NCI-H460 (cell line): ENCODE data around the gene PTPRM. TPM values are rescaled to one million over a fixed set of nuclear protein-coding genes. Genes with fewer than 3 reads are reported as not detected.

Experiments used
- DNase-seq: peaks from one replicate; pipeline ENCODE4 v3.0.0-alpha.2; 2016; ENCODE audit warnings: low read depth; ENCODE audit errors: extremely low read depth
- total RNA-seq: library from RNA; depleted of rRNA; stranded (reverse); fragments of >200 nt; shearing (Covaris generic); gene quantifications from 2 replicates; pipeline ENCODE4 v1.2.3, GENCODE V29; 2014

PTPRM gene
- total RNA-seq, 1 experiment from 2014 or later = 129 TPM

- no peak for DNase-seq
Observed at GRCh38 chr18:7663366-7664312, 96.5 kb downstream of the PTPRM start.

DNA sequence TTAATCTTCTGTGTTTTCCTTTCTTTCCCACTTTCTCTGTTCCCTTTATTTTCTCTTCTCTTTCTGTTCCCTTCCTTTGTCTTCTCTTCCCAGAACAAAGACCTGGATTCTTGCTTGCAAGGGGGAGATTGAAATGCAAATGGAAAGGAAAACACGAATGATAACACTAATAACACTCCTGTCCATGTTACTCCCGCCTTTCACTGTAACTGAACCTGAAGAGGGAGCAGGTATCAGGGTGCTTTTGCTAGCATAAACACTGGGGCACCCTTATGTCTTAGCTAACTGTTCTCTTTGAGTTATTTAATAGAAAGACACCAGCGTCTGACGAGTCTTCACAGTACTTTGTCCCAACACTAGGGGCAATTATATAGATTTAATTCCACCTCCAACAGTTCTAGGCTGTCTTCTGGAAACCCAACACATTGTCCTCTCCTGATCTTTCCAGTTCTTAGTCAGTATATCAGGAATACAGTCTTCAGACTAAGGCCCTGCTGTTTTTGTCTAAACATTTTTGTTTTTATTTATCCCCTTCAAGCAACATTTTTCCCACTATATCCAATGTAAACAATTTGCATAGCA is 99.2 kb downstream of the PTPRM start:
- no peak for DNase-seq

DNA sequence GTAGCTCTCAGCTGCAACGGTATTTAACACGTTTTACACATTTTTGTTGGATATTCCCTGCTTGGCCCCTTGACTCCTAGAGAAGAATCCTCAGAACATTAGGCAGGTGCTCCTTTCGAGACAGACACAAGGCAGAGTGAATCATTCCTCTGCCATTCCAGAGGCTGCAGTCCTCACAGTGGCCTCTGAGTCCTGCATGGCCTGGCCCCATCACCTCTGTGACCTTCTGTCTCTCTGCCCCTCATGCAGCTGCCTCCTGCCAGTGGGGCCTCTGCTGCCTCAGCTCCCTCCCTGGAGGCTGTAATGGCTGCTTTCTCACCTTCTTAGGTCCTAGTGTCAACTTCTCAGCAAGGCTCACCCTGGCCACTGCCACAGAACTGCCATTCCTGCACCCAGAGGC is 101.3 kb downstream of the PTPRM start:
- no peak for DNase-seq

GRCh38 chr18:7669361-7669760 is 102.2 kb downstream of the PTPRM start:
- no peak for DNase-seq

DNA sequence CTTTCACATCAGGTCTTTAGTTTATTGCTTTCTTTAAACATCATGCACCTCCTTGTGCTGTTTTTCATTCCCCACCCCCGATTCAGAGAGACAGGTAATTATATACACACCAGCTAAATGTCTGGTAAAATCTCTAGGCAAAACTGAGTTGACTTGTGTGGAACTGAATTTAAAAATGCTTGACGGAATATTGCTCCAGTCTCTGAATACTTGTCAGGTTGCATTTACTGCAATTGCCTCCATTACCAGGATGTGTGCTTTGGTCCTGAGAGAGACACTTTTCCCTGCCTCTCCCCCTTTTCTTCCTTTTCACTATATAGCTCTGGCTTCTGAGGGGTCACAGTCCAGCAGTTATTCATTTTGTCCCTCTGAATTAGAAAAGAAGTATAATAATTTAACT is 104.0 kb downstream of the PTPRM start:
- DNase-seq = no peak

DNA sequence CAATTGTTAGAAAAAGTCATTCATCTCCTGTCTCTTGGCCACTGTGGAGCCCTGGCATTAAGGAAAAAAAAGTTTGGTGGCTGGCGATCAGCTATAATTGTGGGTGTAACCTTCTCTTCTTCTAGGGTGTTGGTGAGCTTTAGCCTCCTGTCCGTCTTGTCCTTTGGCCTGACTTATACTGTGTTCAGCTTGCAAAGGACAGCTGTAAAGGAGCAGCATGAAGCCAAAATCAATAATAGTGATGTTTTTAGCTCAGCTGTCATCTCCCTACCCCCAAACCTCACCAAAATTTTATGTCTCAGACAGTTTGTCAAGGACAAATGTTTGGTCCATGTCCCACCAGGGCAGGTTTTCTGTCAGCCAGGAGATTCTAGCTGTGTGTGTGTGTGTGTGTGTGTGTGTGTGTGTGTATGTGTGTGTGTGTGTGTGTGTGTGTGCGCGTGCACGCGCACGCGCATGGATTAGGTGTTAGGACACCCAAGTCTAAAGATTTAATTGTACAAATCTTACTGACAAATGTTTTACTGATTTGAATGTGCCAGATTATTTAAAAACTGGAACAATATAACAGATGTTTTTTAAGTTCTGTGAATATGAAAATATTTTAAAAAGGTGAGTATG is 109.2 kb downstream of the PTPRM start:
- DNase-seq = no peak

- no peak for DNase-seq
Observed at GRCh38 chr18:7677001-7677400, 109.9 kb downstream of the PTPRM start.

DNA sequence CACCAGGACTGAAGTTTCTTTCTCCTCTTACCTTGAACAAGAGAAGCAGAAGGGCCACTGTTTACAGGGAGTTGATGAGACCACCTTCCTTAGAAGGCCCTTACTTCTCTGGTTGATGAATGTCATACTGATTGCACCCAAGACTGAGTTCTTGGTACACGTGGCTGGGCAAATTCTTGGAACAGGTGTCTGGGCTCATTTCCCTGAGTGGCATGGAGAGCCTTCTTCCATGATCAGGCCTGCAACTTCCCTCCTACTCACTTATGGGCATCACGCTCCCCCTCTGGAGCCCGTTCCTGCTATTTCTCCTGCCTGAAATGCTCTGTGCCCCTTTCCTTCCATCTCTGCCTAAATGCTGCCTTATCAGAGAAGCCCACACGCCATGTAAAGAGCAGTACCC is 110.3 kb downstream of the PTPRM start:
- no peak for DNase-seq

DNA sequence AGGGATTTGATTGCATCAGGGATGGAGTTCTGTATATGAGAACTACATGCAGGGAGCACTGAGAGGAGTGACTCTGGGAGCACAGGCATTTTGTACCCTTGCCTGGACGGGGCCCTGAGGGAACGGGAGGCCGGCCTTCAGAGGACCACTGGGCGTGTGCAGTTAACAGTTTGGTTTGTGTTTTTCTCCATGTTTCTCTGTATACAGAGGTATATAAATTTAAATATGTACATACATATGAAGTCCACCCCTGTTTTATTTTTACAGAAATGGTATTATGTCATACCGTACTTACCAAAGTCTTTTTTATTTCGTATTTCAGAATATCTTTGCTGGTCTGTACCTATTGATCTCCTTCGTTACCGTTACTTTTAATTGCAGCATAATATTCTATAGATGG is 111.3 kb downstream of the PTPRM start:
- DNase-seq = no peak

DNA sequence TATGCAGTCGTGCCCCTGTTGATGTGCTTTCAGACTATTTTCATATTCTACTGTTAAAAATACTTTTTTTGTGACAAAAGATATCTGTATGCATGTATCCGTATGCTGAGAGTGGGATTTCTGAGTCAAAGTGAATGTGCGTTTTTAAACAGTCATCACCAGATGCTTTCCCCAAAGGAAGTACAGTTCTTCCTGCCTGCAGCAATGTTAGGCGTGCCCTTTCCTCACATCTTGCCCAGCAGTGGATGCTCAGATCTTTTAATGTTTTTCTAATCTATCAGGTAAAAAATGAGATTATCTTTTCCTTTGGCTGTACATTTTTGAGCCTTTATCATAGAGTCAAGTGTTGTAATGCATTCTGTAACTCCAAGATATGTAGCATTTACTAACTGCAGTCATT is 111.7 kb downstream of the PTPRM start:
- DNase-seq = no peak

GRCh38 chr18:7681298-7681697 is 114.2 kb downstream of the PTPRM start:
- DNase-seq = no peak

GRCh38 chr18:7682321-7682720 is 115.2 kb downstream of the PTPRM start:
- DNase-seq = no peak

DNA sequence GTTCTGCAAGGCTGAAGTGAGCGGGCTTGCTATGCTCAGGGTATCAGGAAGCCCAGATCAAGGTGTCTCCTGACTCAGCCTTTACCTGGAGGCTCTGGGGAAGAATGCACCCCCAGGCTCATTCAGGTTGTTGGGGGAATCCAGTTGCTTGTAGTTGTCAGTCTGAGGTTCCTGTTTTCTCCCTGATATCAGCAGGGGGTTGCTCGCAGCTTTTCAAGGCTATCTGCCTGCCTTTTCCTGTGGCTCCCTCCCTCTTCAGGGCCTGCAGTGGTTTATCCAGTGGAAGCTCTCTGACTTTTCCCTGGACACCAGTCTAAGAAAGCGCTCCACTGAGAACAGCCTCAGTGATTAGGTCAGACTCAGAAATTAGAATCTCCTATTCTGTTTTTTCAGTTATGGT is 116.6 kb downstream of the PTPRM start:
- DNase-seq = no peak

GRCh38 chr18:7684357-7684756 is 117.2 kb downstream of the PTPRM start:
- DNase-seq = no peak

- no peak for DNase-seq
Observed at GRCh38 chr18:7684966-7685365, 117.8 kb downstream of the PTPRM start.

DNA sequence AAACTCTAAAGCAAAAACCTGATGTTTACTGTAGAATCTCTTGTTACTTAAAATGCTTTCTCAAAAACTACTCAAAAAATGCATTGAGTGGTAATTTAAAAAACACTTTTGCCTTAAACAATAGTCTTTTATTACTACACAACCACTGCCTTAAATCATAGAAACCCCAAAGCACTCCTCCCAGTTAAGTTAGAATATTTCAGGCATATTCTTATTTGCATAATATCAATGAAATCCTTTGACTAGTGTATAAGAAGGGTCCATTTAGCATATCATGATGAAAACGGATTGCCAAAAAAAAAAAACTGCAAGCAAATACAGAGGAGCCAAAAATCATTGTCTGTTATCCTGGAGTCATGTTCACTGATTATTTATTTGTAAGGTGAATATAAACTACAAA is 119.2 kb downstream of the PTPRM start:
- no peak for DNase-seq

DNA sequence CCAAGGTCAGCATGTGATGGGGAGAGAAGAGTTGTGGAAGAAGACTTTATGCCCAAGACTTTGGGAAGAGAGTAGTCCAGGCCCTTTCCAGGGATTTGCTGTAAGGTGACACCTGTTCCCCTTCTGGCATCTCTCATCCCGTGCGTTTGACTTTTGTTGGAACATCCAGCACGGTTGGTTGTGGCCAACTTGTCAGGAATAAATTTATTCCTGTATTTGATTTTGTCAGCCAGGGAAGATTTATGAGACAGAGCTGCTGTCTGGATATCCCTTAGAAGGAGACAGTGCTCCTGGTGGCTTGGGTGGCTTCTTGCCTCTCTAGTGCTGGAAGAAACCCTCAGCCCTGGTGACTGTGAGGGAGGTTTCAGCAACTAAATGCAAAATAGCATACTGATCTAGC is 121.5 kb downstream of the PTPRM start:
- DNase-seq = no peak

GRCh38 chr18:7691206-7691605 is 124.1 kb downstream of the PTPRM start:
- DNase-seq = no peak

DNA sequence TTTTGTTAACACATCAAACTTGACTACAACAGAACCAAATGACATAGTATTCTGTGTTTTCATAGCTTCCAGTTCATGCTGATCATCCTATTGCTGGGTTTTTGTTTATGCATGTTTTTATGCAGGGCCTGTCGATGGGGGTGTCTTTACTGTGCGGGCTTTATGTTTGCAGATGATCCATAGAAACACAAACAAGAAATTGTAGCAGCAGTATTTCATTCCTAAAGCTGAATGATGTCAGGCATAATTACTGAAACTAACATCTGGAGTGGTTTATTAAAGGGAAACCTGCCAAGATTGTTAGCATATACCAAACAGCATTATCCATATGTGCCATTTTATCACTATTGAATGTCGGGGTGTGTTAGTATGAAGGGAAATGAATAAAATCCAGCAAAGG is 129.7 kb downstream of the PTPRM start:
- DNase-seq = no peak

- DNase-seq = no peak
Observed at GRCh38 chr18:7697306-7697705, 130.2 kb downstream of the PTPRM start.

DNA sequence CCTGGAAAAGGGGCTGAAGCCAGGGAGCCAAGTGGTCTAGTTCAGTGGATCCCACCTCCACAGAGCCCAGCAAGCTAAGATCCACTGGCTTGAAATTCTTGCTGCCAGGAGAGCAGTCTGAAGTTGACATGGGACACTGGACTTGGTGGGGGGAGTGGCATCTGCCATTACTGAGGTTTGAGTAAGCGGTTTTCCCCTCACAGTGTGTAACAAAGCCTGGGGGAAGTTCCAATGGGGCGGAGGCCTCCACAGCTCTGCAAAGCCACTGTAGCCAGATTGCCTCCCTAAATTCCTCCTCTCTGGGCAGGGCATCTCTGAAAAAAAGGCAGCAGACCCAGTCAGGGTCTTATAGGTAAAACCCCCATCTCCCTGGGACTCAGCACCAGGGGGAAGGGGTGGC is 144.4 kb downstream of the PTPRM start:
- DNase-seq = no peak

GRCh38 chr18:7720395-7720794 is 153.3 kb downstream of the PTPRM start:
- no peak for DNase-seq
